Activated T-helper 17 cell treated with anti-CD3 and anti-CD28 coated beads, Interleukin-2, amount 50 U/mL, for 72 hours (primary cell): ENCODE data around the gene ZDHHC7. TPM values are rescaled to one million over a fixed set of nuclear protein-coding genes. Genes with fewer than 3 reads are reported as not detected.
"Not testable (repeated sequence)": the region's sequence is repeated elsewhere in the genome, so short reads cannot be mapped to it uniquely, and the experiment has no call there.

Source experiments
- ATAC-seq: fragments of 150-1000 bp; cut with Tn5 transposase; replicated peaks from 2 replicates; pipeline ENCODE4 v1.10.0; 2021; ENCODE audit warnings: mild to moderate bottlenecking, moderate library complexity
- H3K27ac Mint-ChIP-seq: one replicate; pipeline ENCODE4 v1.8.0; 2022; ENCODE audit warnings: mixed read lengths
- H3K27me3 Mint-ChIP-seq: one replicate; pipeline ENCODE4 v1.8.0; 2022; ENCODE audit warnings: mixed read lengths
- H3K36me3 Mint-ChIP-seq: one replicate; pipeline ENCODE4 v1.8.0; 2022; ENCODE audit warnings: low read depth, mild to moderate bottlenecking, mixed read lengths
- H3K4me1 Mint-ChIP-seq: one replicate; pipeline ENCODE4 v1.8.0; 2022; ENCODE audit warnings: mixed read lengths
- H3K4me3 Mint-ChIP-seq: one replicate; pipeline ENCODE4 v1.8.0; 2022; ENCODE audit warnings: mild to moderate bottlenecking, mixed read lengths
- H3K9me3 Mint-ChIP-seq: one replicate; pipeline ENCODE4 v1.8.0; 2022; ENCODE audit warnings: mixed read lengths
- total RNA-seq, 2 donors: library from RNA; stranded (reverse); gene quantifications; one replicate each; pipeline ENCODE4 v1.2.3, GENCODE V29; 2022

The ZDHHC7 gene
- total RNA-seq, 2 donors from 2014 or later = 25.2 to 32.9 TPM

DNA sequence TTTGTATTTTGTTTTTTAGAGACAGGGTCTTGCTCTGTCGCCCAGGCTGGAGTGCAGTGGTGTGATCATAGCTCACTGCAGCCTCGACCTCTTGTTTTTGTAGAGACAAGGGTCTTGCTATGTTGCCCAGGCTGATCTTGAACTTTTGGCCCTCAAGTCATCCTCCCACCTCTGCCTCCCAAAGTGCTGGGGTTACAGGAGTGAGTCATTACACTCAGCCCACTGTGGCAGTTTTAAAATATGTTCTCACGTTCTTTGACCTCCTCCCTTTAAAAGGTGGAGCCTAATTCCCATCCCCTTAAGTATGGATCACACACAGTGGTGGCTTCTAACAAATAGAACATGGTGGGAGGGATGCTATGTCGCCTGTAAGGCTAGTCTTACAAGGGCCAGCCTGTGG is 67.7 kb downstream of the ZDHHC7 start:
- Mint-ChIP-seq H3K27me3 (peaks cover 6% of the 10 kb centered on the region), H3K4me3 (no peak overlapping the region), H3K4me1 (no peaks in the 10 kb centered on the region), H3K27ac (no peak overlapping the region), H3K9me3 (no peaks in the 10 kb centered on the region), H3K36me3 (no peaks in the 10 kb centered on the region)
- ATAC-seq = no peak

DNA sequence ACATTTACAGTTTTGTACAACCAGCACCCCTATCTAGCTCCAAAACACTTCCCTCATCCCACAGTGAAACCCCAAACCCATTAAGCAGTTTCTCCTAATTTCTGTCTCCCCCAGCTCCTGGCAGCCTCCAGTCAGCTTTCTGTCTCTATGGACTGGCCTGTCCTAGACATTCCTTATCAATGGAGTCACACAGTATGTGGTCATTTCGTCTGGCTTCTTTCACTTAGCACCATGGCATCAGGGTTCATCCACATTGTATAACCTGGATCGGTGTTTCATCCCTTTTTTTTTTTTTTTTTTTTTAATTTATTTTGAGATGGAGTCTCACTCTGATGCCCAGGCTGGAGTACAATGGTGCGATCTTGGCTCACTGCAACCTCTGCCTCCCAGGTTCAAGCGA is 68.5 kb downstream of the ZDHHC7 start:
- no peak for ATAC-seq
- Mint-ChIP-seq H3K27ac (no peak overlapping the region), H3K4me3 (no peak overlapping the region), H3K27me3 (peaks cover 6% of the 10 kb centered on the region), H3K9me3 (no peaks in the 10 kb centered on the region), H3K36me3 (no peaks in the 10 kb centered on the region), H3K4me1 (no peaks in the 10 kb centered on the region)

DNA sequence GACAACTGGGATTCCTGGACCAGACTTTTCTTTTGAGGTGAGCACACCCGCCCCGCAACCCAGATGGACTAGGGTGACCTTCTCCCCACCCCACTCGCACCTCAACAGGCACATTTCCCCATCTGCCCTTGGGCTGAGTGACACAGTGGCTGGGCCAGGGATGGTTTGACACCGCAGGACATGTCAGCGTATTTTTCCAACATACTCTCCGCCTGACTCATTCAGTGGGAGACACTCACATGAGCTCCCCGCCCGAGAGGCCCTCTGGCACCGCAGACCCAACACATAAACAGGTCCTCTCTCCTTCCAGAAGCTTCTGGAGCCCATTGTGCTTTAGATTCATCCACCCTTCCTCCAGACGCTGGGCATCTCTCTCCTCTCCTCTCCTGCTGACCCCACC is 69.4 kb downstream of the ZDHHC7 start:
- no peaks in the 10 kb centered on the region for H3K9me3 Mint-ChIP-seq
- no peak overlapping the region for H3K4me3 Mint-ChIP-seq
- H3K27ac Mint-ChIP-seq = no peak overlapping the region
- no peaks in the 10 kb centered on the region for H3K36me3 Mint-ChIP-seq
- H3K4me1 Mint-ChIP-seq = no peaks in the 10 kb centered on the region
- H3K27me3 Mint-ChIP-seq = peaks cover 6% of the 10 kb centered on the region
- ATAC-seq = no peak

DNA sequence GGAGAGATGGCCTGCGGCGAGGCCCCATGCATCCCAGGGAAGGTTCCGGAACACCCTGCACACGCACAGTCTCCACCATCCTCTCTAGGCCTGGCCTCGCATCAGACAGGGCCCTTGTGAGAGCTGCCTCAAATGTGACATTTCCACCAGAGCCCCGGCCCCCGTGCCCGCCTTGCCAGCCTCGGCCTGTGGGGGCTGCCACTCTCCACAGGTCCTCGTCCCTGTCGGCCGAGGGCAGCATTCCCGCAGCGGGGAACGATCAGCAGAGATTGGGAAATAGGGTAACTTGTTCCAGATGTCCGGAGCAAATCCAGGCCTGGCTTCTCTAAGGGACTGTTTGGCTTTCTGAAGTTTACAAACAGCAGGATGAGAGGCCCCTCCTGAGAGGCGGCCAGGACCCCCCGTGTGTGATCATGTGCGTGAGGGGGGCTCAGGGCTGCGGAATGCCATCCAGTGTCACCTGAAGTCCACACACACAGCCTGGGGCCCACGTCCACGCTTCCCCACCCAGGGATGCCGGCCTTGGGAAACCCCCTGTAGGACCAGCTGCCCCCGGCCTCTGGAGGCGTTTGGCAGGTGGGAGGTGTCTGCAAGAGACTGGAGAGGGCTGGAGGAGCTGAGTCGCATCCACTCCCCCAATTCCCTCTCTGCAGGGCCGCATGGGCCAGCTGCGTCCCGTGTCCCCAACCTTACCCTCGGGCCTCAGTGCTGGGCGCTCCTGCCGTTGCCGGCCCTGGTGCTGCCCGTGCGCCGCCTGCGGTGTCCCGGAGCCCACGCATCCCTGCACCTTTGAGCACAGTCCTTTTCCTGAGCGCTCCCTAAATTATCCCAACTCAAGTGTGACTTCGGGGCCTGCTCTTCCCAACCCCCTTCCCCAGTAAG is 70.4 kb downstream of the ZDHHC7 start:
- H3K4me1 Mint-ChIP-seq = no peaks in the 10 kb centered on the region
- no peak for ATAC-seq
- no peak overlapping the region for H3K27ac Mint-ChIP-seq
- no peaks in the 10 kb centered on the region for H3K36me3 Mint-ChIP-seq
- no peaks in the 10 kb centered on the region for H3K9me3 Mint-ChIP-seq
- no peak overlapping the region for H3K4me3 Mint-ChIP-seq
- H3K27me3 Mint-ChIP-seq = peaks cover 6% of the 10 kb centered on the region

DNA sequence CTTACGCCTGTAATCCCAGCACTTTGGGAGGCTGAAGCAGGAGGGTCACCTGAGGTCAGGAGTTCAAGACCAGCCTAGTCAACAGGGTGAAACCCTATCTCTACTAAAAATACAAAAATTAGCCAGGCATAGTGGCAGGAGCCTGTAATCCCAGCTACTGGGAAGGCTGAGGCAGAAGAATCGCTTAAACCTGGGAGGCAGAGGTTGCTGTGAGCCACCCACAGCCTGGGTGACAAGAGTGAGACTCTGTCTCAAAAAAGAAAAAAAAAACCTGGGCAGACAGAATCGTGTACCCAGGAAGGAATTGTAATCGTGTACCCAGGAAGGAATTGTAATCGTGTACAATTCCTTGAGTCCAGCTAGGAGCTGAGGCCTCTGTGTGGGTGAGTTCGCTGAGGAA is 72.7 kb downstream of the ZDHHC7 start:
- not testable (repeated sequence) for H3K36me3 Mint-ChIP-seq, H3K9me3 Mint-ChIP-seq, ATAC-seq, H3K4me1 Mint-ChIP-seq, H3K27me3 Mint-ChIP-seq, H3K27ac Mint-ChIP-seq, H3K4me3 Mint-ChIP-seq

DNA sequence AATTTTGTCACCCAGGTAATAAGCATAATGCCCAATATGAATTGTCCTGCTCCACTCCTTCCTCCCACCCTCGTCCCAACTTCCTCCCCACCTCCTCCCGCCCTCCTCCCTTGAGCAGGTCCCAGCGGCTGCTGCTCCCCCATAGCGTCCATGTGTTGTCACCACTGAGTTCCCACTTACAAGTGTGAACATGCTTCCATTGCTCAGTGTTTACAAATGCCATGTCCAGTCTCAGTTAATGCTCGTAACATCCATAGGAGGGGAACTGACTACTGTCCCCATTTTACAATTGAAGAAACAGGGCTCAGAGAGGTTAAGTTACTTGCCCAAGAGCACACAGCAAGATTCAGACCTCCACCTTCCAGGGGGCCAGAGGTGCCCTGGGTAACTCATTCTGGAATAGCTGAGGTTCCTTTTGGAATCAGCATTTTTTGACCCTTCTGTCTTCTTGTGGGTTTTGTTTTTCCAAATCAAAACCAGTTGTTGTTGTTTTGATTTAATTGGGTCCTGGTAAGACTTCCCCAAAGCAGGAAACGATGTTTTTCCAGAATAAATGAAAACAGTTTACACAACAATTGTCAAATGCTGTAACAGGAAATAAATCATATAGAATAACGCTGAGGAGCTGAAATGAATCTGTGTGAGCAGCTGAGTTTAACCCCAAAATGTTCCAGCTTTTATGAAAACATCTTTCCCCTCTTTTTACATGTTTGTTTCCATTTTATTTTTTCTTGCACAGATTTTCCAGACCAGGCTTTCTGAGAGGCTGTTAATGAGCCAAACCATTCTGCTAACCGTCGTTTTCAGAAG is 73.9 kb downstream of the ZDHHC7 start:
- Mint-ChIP-seq H3K4me1 (no peaks in the 10 kb centered on the region), H3K27ac (no peak overlapping the region), H3K4me3 (no peak overlapping the region), H3K27me3 (peaks cover 6% of the 10 kb centered on the region), H3K9me3 (no peaks in the 10 kb centered on the region), H3K36me3 (no peaks in the 10 kb centered on the region)
- no peak for ATAC-seq

DNA sequence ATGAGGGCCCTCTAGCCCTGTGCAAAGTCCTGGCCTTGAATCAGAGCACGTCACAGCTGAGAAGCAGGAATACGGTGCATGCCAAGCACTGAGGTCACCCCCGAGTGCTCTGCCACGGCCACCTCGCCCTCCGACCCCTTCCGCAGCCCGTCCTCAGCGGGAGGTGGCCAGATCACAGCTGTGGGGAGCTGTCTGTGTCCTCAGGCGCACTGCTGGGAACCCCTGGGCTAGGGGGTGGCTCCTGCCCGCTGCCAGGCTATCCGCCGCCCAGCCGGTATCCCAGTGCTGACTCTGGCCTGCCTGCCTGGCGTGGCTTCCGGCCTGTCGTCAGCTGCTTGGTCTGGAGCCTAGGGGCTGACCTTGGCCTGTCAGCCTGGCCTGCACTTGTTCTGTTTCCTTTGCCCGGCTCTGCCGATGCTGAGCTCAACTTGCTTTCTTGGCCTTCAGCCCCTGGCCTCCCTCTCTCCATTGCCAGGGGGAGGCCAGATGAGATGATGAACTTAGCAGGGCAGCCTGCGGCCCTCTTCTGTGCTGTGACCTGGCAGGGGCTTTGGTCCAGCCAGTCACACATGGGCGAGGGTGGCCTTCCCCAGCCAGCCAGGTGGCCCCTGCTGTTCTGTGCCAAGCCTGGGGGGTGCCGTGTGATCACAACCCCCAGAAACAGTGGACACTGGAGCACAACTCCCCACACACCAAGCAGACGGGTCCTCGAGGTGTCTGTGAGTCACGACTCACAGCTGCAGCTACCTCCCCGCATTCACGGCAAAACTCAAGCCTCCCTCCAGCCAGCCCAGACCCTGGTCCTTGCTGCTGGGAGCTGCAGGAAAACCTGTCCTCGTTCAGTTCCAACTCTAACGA is 77.3 kb downstream of the ZDHHC7 start:
- Mint-ChIP-seq H3K4me3 (no peak overlapping the region), H3K36me3 (peaks cover 17% of the 10 kb centered on the region), H3K4me1 (peaks cover 11% of the 10 kb centered on the region), H3K27ac (no peak overlapping the region), H3K27me3 (no peaks in the 10 kb centered on the region), H3K9me3 (no peaks in the 10 kb centered on the region)
- no peak for ATAC-seq

DNA sequence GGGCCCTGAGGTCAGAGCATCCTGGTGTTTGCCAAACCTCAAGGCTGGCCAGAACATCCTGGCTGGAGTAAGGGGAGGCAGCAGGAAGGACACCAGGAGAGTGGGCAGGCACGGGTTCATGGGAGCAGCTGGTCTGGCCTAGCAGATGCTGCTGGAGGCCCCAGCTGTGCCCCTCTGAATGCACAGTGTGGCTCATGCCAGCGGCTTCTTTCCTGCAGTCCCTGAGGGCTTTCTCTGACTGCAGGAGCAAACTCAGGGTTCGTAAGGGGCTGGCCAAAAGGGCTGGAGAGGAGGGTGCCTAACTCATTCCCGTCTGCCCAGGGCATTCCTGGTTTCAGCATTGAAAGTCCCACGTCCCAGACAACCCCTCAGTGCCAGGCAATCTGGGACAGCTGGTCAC is 78.7 kb downstream of the ZDHHC7 start:
- Mint-ChIP-seq H3K36me3 (peaks cover 17% of the 10 kb centered on the region), H3K4me1 (peaks cover 11% of the 10 kb centered on the region), H3K27ac (no peak overlapping the region), H3K9me3 (no peaks in the 10 kb centered on the region), H3K4me3 (no peak overlapping the region), H3K27me3 (no peaks in the 10 kb centered on the region)
- no peak for ATAC-seq

DNA sequence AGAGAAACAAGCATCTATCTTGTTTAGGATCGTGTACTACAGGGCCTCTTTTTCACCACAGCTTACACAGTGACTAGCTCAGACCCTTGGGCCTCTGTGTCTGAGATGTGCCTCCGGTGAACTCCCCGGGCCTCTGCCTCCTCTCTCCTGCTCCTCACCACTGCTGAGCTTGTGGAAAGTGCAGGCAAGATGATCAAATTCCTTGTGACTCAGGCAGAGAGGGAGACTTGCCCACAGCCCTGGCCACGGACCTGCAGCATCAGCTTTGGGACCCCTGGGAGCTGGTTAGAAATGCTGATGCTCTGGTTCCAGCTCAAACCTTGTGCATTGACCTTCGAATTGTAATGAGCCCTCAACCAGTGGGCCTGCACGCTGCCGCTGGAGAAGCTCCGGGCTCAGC is 79.8 kb downstream of the ZDHHC7 start:
- no peaks in the 10 kb centered on the region for H3K9me3 Mint-ChIP-seq
- ATAC-seq = no peak

DNA sequence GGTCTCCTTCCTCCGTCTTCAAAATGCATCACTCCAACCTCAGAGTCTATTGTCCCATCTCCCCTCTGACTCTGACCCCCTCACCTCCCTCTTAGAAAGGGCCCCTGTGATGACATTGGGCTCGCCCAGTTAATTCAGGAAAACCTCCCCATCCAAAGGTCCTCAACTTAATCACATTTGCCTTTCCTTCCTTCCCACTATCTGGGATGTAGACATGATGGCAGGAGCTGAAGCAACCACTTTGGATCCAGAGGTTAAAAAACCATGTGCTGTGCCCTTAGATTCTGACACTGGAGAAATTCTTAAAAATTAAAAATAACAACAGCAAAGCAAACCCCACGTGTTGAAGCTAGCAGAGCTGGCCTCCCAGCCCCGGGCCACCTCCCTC is 80.2 kb downstream of the ZDHHC7 start:
- peak overlapping the region; percentile 93 for H3K27ac Mint-ChIP-seq
- no peaks in the 10 kb centered on the region for H3K27me3 Mint-ChIP-seq
- H3K4me3 Mint-ChIP-seq = peak overlapping the region; percentile 29
- H3K9me3 Mint-ChIP-seq = no peaks in the 10 kb centered on the region
- peaks cover 17% of the 10 kb centered on the region for H3K36me3 Mint-ChIP-seq
- ATAC-seq = peak; percentile 18
- H3K4me1 Mint-ChIP-seq = peaks cover 11% of the 10 kb centered on the region

More for the DNA sequence above, 79.8 kb downstream of the ZDHHC7 start:
- Mint-ChIP-seq H3K27me3 (no peaks in the 10 kb centered on the region), H3K4me3 (no peak overlapping the region), H3K36me3 (peaks cover 17% of the 10 kb centered on the region), H3K27ac (peak overlapping the region; percentile 93), H3K4me1 (peaks cover 11% of the 10 kb centered on the region)

DNA sequence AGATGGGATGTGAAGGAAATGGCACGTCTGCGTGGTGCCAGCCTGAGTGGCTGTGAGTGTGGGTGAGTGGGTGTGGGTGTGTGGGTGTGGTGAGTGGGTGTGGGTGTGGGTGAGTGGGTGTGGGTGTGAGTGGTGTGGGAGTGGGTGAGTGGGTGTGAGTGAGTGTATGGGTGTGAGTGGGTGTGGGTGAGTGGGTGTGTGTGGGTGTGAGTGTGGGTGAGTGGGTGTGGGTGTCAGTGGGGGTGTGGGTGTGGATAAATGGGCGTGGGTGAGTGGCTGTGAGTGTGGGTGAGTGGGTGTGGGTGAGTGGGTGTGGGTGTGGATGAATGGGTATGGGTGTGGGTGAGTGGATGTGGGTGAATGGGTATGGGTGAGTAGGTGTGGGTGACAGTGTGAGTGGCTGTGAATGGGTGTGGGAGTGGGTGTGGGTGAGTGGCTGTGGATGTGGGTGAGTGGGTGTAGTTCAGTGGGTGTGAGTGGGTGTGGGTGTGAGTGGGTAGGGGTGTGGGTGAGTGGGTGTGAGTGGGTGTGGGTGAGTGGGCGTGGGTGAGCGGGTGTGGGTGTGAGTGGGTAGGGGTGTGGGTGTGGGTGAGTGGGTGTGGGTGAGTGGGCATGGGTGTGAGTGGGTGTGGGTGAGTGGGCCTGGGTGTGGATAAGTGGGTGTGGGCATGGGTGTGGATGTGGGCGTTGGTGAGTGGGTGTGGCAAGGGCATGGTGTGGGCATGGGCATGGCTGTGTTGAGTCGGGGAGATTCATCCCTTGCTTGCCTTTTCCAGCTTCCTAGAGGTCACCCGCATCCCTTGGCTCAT is 80.8 kb downstream of the ZDHHC7 start:
- Mint-ChIP-seq H3K4me3 (peak overlapping the region; percentile 29), H3K36me3 (peaks cover 17% of the 10 kb centered on the region), H3K4me1 (peaks cover 11% of the 10 kb centered on the region), H3K27ac (peak overlapping the region; percentile 93), H3K9me3 (no peaks in the 10 kb centered on the region), H3K27me3 (no peaks in the 10 kb centered on the region)
- ATAC-seq = peak; percentile 25

DNA sequence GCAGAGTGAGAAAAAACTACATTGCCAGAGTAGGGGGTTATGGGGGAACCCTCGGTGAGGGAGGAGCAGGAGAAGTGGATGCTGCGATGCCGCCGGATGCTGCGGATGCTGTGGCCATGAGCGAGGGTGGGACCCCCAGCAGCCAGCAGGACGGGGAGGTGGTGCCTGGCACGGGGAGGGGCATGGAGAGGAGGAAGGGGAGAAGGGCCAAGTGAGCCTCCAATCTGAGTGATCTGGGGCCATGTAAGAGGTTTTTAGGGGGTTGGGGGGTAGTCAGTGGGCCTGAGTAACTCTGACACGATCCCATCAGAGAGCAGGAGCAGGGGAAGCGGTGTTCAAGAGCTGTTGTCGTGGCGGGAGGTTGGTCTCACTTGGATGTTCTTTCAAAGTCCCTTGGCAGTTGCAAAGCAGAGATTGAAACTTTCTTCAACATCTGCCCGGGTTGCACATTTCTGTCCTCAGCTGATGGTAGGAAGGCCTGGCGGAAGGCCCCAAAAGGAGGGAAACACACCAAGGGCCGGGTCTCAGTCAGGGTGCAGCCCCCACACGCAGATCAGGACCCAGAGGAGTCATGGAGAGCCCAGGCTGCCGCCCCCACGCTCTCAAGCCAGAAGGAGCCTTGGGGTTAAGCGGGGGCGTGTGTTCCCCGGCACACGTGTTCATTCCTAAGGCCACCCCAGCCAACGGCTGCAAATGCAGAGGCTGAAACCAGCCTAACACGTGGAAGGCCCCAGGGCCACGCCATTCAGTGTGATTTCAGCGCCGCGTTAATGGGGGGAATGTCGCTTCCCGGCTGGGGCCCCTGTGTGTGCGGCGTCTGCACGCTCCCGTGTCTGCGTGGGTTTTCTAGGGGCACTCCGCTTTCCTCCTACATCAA is 81.7 kb downstream of the ZDHHC7 start:
- peaks cover 17% of the 10 kb centered on the region for H3K36me3 Mint-ChIP-seq
- H3K27me3 Mint-ChIP-seq = no peaks in the 10 kb centered on the region
- peak overlapping the region; percentile 29 for H3K4me3 Mint-ChIP-seq
- no peaks in the 10 kb centered on the region for H3K9me3 Mint-ChIP-seq
- ATAC-seq = peak; percentile 46
- peak overlapping the region; percentile 93 for H3K27ac Mint-ChIP-seq
- H3K4me1 Mint-ChIP-seq = peaks cover 11% of the 10 kb centered on the region
